NB4 (cell line): ENCODE results near the gene B4GALT1.

Source experiments
- POLR2A ChIP-seq: IDR thresholded peaks from 2 replicates; pipeline ENCODE4 v1.6.1; 2011; ENCODE audit warnings: mild to moderate bottlenecking; ENCODE audit not compliant: insufficient read length; ENCODE audit errors: extremely low read depth
- TF ChIP-seq, protein P1 (sequence below): IDR thresholded peaks from one replicate; pipeline ENCODE4 v1.5.1; 2012; ENCODE audit warnings: low read depth, low read length

- TF ChIP-seq POLR2A = no peak
- TF ChIP-seq, protein P1, sequence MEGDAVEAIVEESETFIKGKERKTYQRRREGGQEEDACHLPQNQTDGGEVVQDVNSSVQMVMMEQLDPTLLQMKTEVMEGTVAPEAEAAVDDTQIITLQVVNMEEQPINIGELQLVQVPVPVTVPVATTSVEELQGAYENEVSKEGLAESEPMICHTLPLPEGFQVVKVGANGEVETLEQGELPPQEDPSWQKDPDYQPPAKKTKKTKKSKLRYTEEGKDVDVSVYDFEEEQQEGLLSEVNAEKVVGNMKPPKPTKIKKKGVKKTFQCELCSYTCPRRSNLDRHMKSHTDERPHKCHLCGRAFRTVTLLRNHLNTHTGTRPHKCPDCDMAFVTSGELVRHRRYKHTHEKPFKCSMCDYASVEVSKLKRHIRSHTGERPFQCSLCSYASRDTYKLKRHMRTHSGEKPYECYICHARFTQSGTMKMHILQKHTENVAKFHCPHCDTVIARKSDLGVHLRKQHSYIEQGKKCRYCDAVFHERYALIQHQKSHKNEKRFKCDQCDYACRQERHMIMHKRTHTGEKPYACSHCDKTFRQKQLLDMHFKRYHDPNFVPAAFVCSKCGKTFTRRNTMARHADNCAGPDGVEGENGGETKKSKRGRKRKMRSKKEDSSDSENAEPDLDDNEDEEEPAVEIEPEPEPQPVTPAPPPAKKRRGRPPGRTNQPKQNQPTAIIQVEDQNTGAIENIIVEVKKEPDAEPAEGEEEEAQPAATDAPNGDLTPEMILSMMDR = no peak
These were observed 65.8 kb downstream of the B4GALT1 start for GRCh38 chr9:33101104-33101951.
